Measurements from ENCODE around the gene KCNJ9.

GRCh38 chr1:160103658-160104408, 22.5 kb downstream of the KCNJ9 start:
- TF ChIP-seq CTCF (IDR thresholded peaks at IDR 0.05; ENCODE audit: insufficient read depth, low read depth, low read length) = no peak
- no peak for TF ChIP-seq EZH2 (IDR thresholded peaks at IDR 0.05; ENCODE audit: insufficient read depth, low read length)

Measured in astrocyte (in vitro differentiated cells and primary cell).